HAP-1 (cell line): Measurements from ENCODE around the gene XPO4.

Source experiments
- DNase-seq, 2 experiments: peaks; one replicate each; pipeline ENCODE4 v3.0.0-alpha.2; 2016 to 2020; ENCODE audit warnings: low spot score in 2 of 2
- H3K27me3 ChIP-seq: fragments of 250-450 bp; sonication (Bioruptor Pico); 2 replicates; pipeline ENCODE4 v1.5.1; 2020; ENCODE audit warnings: low read depth, mild to moderate bottlenecking, moderate library complexity
- H3K36me3 ChIP-seq: fragments of 250-450 bp; sonication (Bioruptor Pico); replicated peaks from 2 replicates; pipeline ENCODE4 v1.5.1; 2020; ENCODE audit warnings: mild to moderate bottlenecking
- H3K4me1 ChIP-seq: fragments of 250-450 bp; sonication (Bioruptor Pico); 2 replicates; pipeline ENCODE4 v1.5.1; 2020; ENCODE audit warnings: mild to moderate bottlenecking
- H3K4me3 ChIP-seq: fragments of 250-450 bp; sonication (Bioruptor Pico); 2 replicates; pipeline ENCODE4 v1.5.1; 2020; ENCODE audit warnings: mild to moderate bottlenecking, moderate library complexity
- H3K9me3 ChIP-seq: fragments of 250-450 bp; sonication (Bioruptor Pico); 2 replicates; pipeline ENCODE4 v1.5.1; 2020; ENCODE audit warnings: mild to moderate bottlenecking, moderate library complexity
- in situ Hi-C: fragments of 300-500 bp; cut with MboI; formaldehyde crosslinking; loops from 3 replicates; pipeline ENCODE4 v1.14.3; 2020; ENCODE audit warnings: low sequenced_read_pairs, inconsistent platforms, mixed read lengths

The XPO4 gene

GRCh38 chr13:20814224-20814910 lies 88.2 kb downstream of the XPO4 start:
- in situ Hi-C loops = no loop called here
- no peak overlapping the region for H3K4me3 ChIP-seq
- H3K36me3 ChIP-seq = peaks cover 1% of the 10 kb centered on the region; the same call in 1 of the 2 replicates
- peaks cover 8% of the 10 kb centered on the region for H3K4me1 ChIP-seq
- no peaks in the 10 kb centered on the region for H3K9me3 ChIP-seq
- no peaks in the 10 kb centered on the region for H3K27me3 ChIP-seq
- DNase-seq = no peak

- Histone ChIP-seq H3K9me3 (no peaks in the 10 kb centered on the region), H3K27me3 (no peaks in the 10 kb centered on the region), H3K4me3 (no peak overlapping the region), H3K36me3 (peaks cover 14% of the 10 kb centered on the region), H3K4me1 (peaks cover 8% of the 10 kb centered on the region)
- in situ Hi-C loops = no loop called here
- no peak for DNase-seq
Observed at GRCh38 chr13:20812890-20813289, 89.7 kb downstream of the XPO4 start.

- no peaks in the 10 kb centered on the region for H3K27me3 ChIP-seq
- H3K4me3 ChIP-seq = no peak overlapping the region
- DNase-seq = no peak
- no peaks in the 10 kb centered on the region for H3K9me3 ChIP-seq
- H3K36me3 ChIP-seq = peaks cover 19% of the 10 kb centered on the region
- in situ Hi-C loops = no loop called here
- H3K4me1 ChIP-seq = no peaks in the 10 kb centered on the region; the same call in 1 of the 2 replicates
Observed at GRCh38 chr13:20810808-20811207, 91.7 kb downstream of the XPO4 start.

- Histone ChIP-seq H3K27me3 (no peaks in the 10 kb centered on the region), H3K9me3 (no peaks in the 10 kb centered on the region), H3K36me3 (peaks cover 19% of the 10 kb centered on the region), H3K4me1 (no peaks in the 10 kb centered on the region), H3K4me3 (no peak overlapping the region)
- in situ Hi-C loops = no loop called here
- DNase-seq = no peak
Observed at GRCh38 chr13:20808874-20809273, 93.7 kb downstream of the XPO4 start.

- Histone ChIP-seq H3K4me3 (no peak overlapping the region), H3K27me3 (no peaks in the 10 kb centered on the region), H3K4me1 (no peaks in the 10 kb centered on the region), H3K9me3 (no peaks in the 10 kb centered on the region), H3K36me3 (peaks cover 16% of the 10 kb centered on the region)
- in situ Hi-C loops = no loop called here
- DNase-seq = no peak
Observed at GRCh38 chr13:20803180-20803965, 99.2 kb downstream of the XPO4 start.

GRCh38 chr13:20801707-20802106 lies 100.8 kb downstream of the XPO4 start:
- Histone ChIP-seq H3K9me3 (no peaks in the 10 kb centered on the region), H3K4me1 (no peaks in the 10 kb centered on the region), H3K4me3 (no peak overlapping the region), H3K27me3 (no peaks in the 10 kb centered on the region), H3K36me3 (peaks cover 15% of the 10 kb centered on the region)
- in situ Hi-C loops = no loop called here
- DNase-seq = no peak

GRCh38 chr13:20799726-20800416 lies 102.7 kb downstream of the XPO4 start:
- no peak for DNase-seq
- H3K4me1 ChIP-seq = no peaks in the 10 kb centered on the region
- H3K36me3 ChIP-seq = peaks cover 31% of the 10 kb centered on the region
- H3K4me3 ChIP-seq = no peak overlapping the region
- in situ Hi-C loops = no loop called here
- H3K9me3 ChIP-seq = no peaks in the 10 kb centered on the region
- H3K27me3 ChIP-seq = no peaks in the 10 kb centered on the region

GRCh38 chr13:20798027-20798426 lies 104.5 kb downstream of the XPO4 start:
- DNase-seq = no peak
- Histone ChIP-seq H3K36me3 (peaks cover 37% of the 10 kb centered on the region), H3K4me1 (no peaks in the 10 kb centered on the region), H3K4me3 (no peak overlapping the region), H3K27me3 (no peaks in the 10 kb centered on the region), H3K9me3 (no peaks in the 10 kb centered on the region)
- in situ Hi-C loops = no loop called here

GRCh38 chr13:20796791-20797508 lies 105.6 kb downstream of the XPO4 start:
- peaks cover 37% of the 10 kb centered on the region for H3K36me3 ChIP-seq
- H3K27me3 ChIP-seq = no peaks in the 10 kb centered on the region

GRCh38 chr13:20789665-20790064 lies 112.9 kb downstream of the XPO4 start:
- Histone ChIP-seq H3K27me3 (no peaks in the 10 kb centered on the region), H3K36me3 (peaks cover 30% of the 10 kb centered on the region), H3K4me3 (no peak overlapping the region), H3K4me1 (no peaks in the 10 kb centered on the region), H3K9me3 (no peaks in the 10 kb centered on the region)
- in situ Hi-C loops = no loop called here
- DNase-seq = no peak

More at GRCh38 chr13:20796791-20797508, 105.6 kb downstream of the XPO4 start:
- Histone ChIP-seq H3K9me3 (no peaks in the 10 kb centered on the region), H3K4me1 (no peaks in the 10 kb centered on the region), H3K4me3 (no peak overlapping the region)
- no peak for DNase-seq
- in situ Hi-C loops = no loop called here

- H3K36me3 ChIP-seq = peaks cover 34% of the 10 kb centered on the region
- H3K4me3 ChIP-seq = no peak overlapping the region
- in situ Hi-C loops = no loop called here
- H3K27me3 ChIP-seq = no peaks in the 10 kb centered on the region
- DNase-seq = no peak
- H3K9me3 ChIP-seq = no peaks in the 10 kb centered on the region
- no peaks in the 10 kb centered on the region for H3K4me1 ChIP-seq
Observed at GRCh38 chr13:20788312-20788711, 114.2 kb downstream of the XPO4 start.

- no peak for DNase-seq
- Histone ChIP-seq H3K4me1 (no peaks in the 10 kb centered on the region), H3K9me3 (no peaks in the 10 kb centered on the region), H3K4me3 (no peak overlapping the region), H3K27me3 (no peaks in the 10 kb centered on the region), H3K36me3 (peaks cover 40% of the 10 kb centered on the region)
- in situ Hi-C loops = no loop called here
Observed at GRCh38 chr13:20787180-20787579, 115.4 kb downstream of the XPO4 start.

- Histone ChIP-seq H3K4me1 (no peaks in the 10 kb centered on the region), H3K27me3 (no peaks in the 10 kb centered on the region), H3K36me3 (peaks cover 24% of the 10 kb centered on the region), H3K4me3 (no peak overlapping the region), H3K9me3 (no peaks in the 10 kb centered on the region)
- in situ Hi-C loops = no loop called here
- DNase-seq = no peak
Observed at GRCh38 chr13:20782116-20782708, 120.3 kb downstream of the XPO4 start.
